ENCODE data around the gene PPIB. TPM values are rescaled to one million over a fixed set of nuclear protein-coding genes. Genes with fewer than 3 reads are reported as not detected.
A peak's percentile ranks its signal among the peaks of the same experiment; 100 is the strongest.

PPIB gene
- total RNA-seq, 1 donor from 2014 or later = 804 TPM

DNA sequence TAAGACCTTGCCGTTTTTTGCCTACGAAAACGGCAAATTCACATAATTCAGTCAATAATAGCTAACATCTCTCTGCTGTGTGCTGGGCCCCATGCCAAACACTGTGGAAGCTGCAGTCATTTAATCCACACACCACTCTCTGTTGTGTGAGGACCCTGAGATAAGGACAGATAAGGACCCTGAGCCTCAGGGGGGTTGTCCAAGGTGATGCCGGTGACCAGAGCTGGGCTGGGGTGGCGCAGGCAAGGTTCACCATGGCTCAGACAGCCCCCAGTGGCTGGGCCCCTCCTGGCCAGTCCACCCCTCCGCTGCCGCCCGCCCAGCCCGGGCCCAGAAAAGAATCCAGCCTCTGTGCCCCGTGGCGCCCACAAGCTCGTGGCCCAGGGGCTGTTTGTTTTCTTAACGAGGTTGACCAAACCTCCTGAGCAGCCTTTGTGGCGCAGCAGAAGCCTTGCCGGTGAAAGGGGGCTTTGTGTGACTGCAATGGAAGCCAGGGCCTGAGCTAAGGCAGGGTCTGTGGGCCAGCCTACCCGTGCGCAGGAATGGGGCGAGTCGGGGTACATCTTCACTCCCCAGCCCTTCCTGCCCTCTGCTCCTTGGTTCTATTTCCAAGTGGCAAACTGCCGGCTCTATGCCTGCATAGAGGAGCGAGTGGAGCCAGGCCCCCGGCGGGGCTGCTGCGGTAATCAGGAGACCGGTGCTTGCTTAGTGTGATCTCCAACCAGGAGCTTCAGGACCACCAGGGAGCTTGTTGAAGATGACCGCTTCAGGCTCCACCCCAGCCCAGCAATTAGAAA, 15.7 kb downstream of the PPIB start:
- Mint-ChIP-seq H3K27me3 (ENCODE audit: low read depth, unreplicated experiment) (peaks cover 6% of the 10 kb centered on the region), H3K9me3 (ENCODE audit: unreplicated experiment) (no peaks in the 10 kb centered on the region), H3K4me1 (ENCODE audit: low read depth, unreplicated experiment) (no peaks in the 10 kb centered on the region), H3K36me3 (ENCODE audit: low read depth, unreplicated experiment) (peaks cover 13% of the 10 kb centered on the region), H3K27ac (ENCODE audit: unreplicated experiment) (no peak overlapping the region), H3K4me3 (ENCODE audit: unreplicated experiment) (no peak overlapping the region)
- no peaks in the 10 kb centered on the region for H3K9me3 ChIP-seq (ENCODE audit: insufficient read depth, low read depth, low read length)
- DNase-seq (ENCODE audit: low read depth) = no peak
- TF ChIP-seq, protein P1, sequence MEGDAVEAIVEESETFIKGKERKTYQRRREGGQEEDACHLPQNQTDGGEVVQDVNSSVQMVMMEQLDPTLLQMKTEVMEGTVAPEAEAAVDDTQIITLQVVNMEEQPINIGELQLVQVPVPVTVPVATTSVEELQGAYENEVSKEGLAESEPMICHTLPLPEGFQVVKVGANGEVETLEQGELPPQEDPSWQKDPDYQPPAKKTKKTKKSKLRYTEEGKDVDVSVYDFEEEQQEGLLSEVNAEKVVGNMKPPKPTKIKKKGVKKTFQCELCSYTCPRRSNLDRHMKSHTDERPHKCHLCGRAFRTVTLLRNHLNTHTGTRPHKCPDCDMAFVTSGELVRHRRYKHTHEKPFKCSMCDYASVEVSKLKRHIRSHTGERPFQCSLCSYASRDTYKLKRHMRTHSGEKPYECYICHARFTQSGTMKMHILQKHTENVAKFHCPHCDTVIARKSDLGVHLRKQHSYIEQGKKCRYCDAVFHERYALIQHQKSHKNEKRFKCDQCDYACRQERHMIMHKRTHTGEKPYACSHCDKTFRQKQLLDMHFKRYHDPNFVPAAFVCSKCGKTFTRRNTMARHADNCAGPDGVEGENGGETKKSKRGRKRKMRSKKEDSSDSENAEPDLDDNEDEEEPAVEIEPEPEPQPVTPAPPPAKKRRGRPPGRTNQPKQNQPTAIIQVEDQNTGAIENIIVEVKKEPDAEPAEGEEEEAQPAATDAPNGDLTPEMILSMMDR (IDR thresholded peaks at IDR 0.05; ENCODE audit: insufficient read depth, low read depth, low read length) = no peak
- no peak for TF ChIP-seq EZH2 (IDR thresholded peaks at IDR 0.05; ENCODE audit: insufficient read depth, low read length)
- no peaks in the 10 kb centered on the region for H3K79me2 ChIP-seq (ENCODE audit: insufficient read depth, low read length)
- no peak overlapping the region for H3K4me3 ChIP-seq (ENCODE audit: insufficient read depth, low read depth, low read length)
- H3K36me3 ChIP-seq (ENCODE audit: insufficient read depth, low read length) = peaks cover 9% of the 10 kb centered on the region
- H4K20me1 ChIP-seq (ENCODE audit: insufficient read depth, low read length) = peaks cover 20% of the 10 kb centered on the region
- no peak overlapping the region for H3K9ac ChIP-seq (ENCODE audit: low read length)
- H3K27ac ChIP-seq (ENCODE audit: low read depth, low read length) = no peak overlapping the region
- no peak overlapping the region for H2AFZ ChIP-seq (ENCODE audit: low read depth, low read length)
- H3K4me2 ChIP-seq (ENCODE audit: low read length) = peak overlapping the region; percentile 42
- H3K4me1 ChIP-seq (ENCODE audit: insufficient read depth, low read length) = peaks cover 17% of the 10 kb centered on the region
- H3K27me3 ChIP-seq (ENCODE audit: insufficient read depth, low read length) = peaks cover 2% of the 10 kb centered on the region
- FAIRE-seq = no peak

DNA sequence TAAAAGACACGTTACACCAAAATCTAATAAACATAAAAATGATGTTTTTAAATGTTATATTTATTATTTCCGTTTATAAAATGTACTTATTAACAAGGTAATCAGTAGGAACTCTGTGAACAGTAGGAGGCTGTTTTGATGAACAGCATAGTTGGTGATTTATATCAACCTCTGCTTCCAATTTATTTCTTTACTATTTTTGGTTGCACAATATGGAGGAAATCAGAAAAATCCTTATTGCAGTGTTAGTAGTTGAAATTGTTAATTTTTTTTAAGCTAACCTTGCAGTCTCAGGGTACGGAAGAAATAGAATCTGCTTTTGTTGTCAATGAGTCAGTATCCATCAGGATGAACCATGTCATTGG, 16.3 kb downstream of the PPIB start:
- Mint-ChIP-seq H3K9me3 (ENCODE audit: unreplicated experiment) (no peaks in the 10 kb centered on the region), H3K27ac (ENCODE audit: unreplicated experiment) (no peak overlapping the region), H3K27me3 (ENCODE audit: low read depth, unreplicated experiment) (peaks cover 6% of the 10 kb centered on the region), H3K4me1 (ENCODE audit: low read depth, unreplicated experiment) (no peaks in the 10 kb centered on the region), H3K4me3 (ENCODE audit: unreplicated experiment) (no peak overlapping the region), H3K36me3 (ENCODE audit: low read depth, unreplicated experiment) (peaks cover 13% of the 10 kb centered on the region)
- H3K9ac ChIP-seq (ENCODE audit: low read length) = no peak overlapping the region
- H3K36me3 ChIP-seq (ENCODE audit: insufficient read depth, low read length) = peaks cover 11% of the 10 kb centered on the region
- H3K9me3 ChIP-seq (ENCODE audit: insufficient read depth, low read depth, low read length) = no peaks in the 10 kb centered on the region
- TF ChIP-seq, protein P1 (IDR thresholded peaks at IDR 0.05; ENCODE audit: insufficient read depth, low read depth, low read length) = no peak
- TF ChIP-seq EZH2 (IDR thresholded peaks at IDR 0.05; ENCODE audit: insufficient read depth, low read length) = no peak
- DNase-seq (ENCODE audit: low read depth) (no peak), FAIRE-seq (no peak)
- H4K20me1 ChIP-seq (ENCODE audit: insufficient read depth, low read length) = peaks cover 24% of the 10 kb centered on the region
- peak overlapping the region; percentile 42 for H3K4me2 ChIP-seq (ENCODE audit: low read length)
- H3K79me2 ChIP-seq (ENCODE audit: insufficient read depth, low read length) = no peaks in the 10 kb centered on the region
- H3K27ac ChIP-seq (ENCODE audit: low read depth, low read length) = no peak overlapping the region
- H3K4me1 ChIP-seq (ENCODE audit: insufficient read depth, low read length) = peaks cover 13% of the 10 kb centered on the region
- no peak overlapping the region for H2AFZ ChIP-seq (ENCODE audit: low read depth, low read length)
- no peak overlapping the region for H3K4me3 ChIP-seq (ENCODE audit: insufficient read depth, low read depth, low read length)
- no peaks in the 10 kb centered on the region for H3K27me3 ChIP-seq (ENCODE audit: insufficient read depth, low read length)

DNA sequence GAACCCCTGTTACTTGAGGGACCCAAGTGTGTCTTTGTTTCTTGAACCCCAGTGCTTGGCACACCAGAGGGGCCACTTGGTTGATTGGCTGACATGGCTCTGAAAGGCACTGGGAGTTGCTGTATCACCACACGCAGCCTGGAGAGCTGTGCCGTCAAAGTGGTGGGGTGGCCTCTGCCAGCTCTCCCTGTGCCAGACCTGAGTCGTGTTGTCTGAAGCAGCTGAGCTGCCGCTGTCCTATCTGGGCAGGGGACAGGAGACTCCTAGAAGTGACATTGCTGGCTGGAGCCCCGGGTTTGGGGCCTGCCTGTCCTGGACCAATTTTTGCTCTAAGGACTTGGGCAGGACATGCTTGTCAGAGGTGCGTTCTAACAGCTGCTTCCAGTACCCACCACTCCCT, 16.8 kb downstream of the PPIB start:
- Histone ChIP-seq H2AFZ (ENCODE audit: low read depth, low read length) (no peak overlapping the region), H3K4me2 (ENCODE audit: low read length) (no peak overlapping the region), H4K20me1 (ENCODE audit: insufficient read depth, low read length) (peaks cover 26% of the 10 kb centered on the region), H3K4me3 (ENCODE audit: insufficient read depth, low read depth, low read length) (no peak overlapping the region), H3K9ac (ENCODE audit: low read length) (no peak overlapping the region), H3K27me3 (ENCODE audit: insufficient read depth, low read length) (no peaks in the 10 kb centered on the region), H3K79me2 (ENCODE audit: insufficient read depth, low read length) (no peaks in the 10 kb centered on the region), H3K4me1 (ENCODE audit: insufficient read depth, low read length) (peaks cover 10% of the 10 kb centered on the region), H3K27ac (ENCODE audit: low read depth, low read length) (no peak overlapping the region), H3K9me3 (ENCODE audit: insufficient read depth, low read depth, low read length) (no peaks in the 10 kb centered on the region), H3K36me3 (ENCODE audit: insufficient read depth, low read length) (peaks cover 15% of the 10 kb centered on the region)
- Mint-ChIP-seq H3K9me3 (ENCODE audit: unreplicated experiment) (no peaks in the 10 kb centered on the region), H3K27ac (ENCODE audit: unreplicated experiment) (no peak overlapping the region), H3K36me3 (ENCODE audit: low read depth, unreplicated experiment) (peaks cover 13% of the 10 kb centered on the region), H3K27me3 (ENCODE audit: low read depth, unreplicated experiment) (peaks cover 5% of the 10 kb centered on the region), H3K4me1 (ENCODE audit: low read depth, unreplicated experiment) (no peaks in the 10 kb centered on the region), H3K4me3 (ENCODE audit: unreplicated experiment) (no peak overlapping the region)
- FAIRE-seq (no peak), DNase-seq (ENCODE audit: low read depth) (no peak)
- no peak for TF ChIP-seq EZH2 (IDR thresholded peaks at IDR 0.05; ENCODE audit: insufficient read depth, low read length)
- TF ChIP-seq, protein P1 (IDR thresholded peaks at IDR 0.05; ENCODE audit: insufficient read depth, low read depth, low read length) = no peak
